WTC11 (cell line): ENCODE results near the gene PRR30.

Experiments
- ATF1 ChIP-seq: sonication (generic); formaldehyde crosslinking; IDR thresholded peaks from 2 replicates; pipeline ENCODE4 v1.8.1; 2023; ENCODE audit warnings: mild to moderate bottlenecking, moderate library complexity, missing genetic modification reagents
- CBFB ChIP-seq: sonication (generic); formaldehyde crosslinking; IDR thresholded peaks from 2 replicates; pipeline ENCODE4 v1.8.1; 2022; ENCODE audit warnings: mild to moderate bottlenecking, low read depth, missing genetic modification reagents
- CTCF ChIP-seq: fragments of 200-600 bp; IDR thresholded peaks from 2 replicates; pipeline ENCODE4 v1.8.0; 2022; ENCODE audit warnings: antibody characterized with exemption
- E2F1 ChIP-seq: sonication (generic); formaldehyde crosslinking; IDR thresholded peaks from 2 replicates; pipeline ENCODE4 v1.8.0; 2022; ENCODE audit warnings: mild to moderate bottlenecking, missing genetic modification reagents
- E2F4 ChIP-seq: sonication (generic); formaldehyde crosslinking; IDR thresholded peaks from 2 replicates; pipeline ENCODE4 v1.8.1; 2022; ENCODE audit warnings: low read depth, mild to moderate bottlenecking, moderate library complexity, missing genetic modification reagents, borderline replicate concordance
- GABPB1 ChIP-seq: sonication (generic); formaldehyde crosslinking; IDR thresholded peaks from 2 replicates; pipeline ENCODE4 v1.8.1; 2023; ENCODE audit warnings: mild to moderate bottlenecking, missing genetic modification reagents
- JUN ChIP-seq: sonication (generic); formaldehyde crosslinking; IDR thresholded peaks from 2 replicates; pipeline ENCODE4 v1.8.0; 2023; ENCODE audit warnings: mild to moderate bottlenecking, missing genetic modification reagents
- NFE2L1 ChIP-seq: sonication (generic); formaldehyde crosslinking; IDR thresholded peaks from 2 replicates; pipeline ENCODE4 v1.8.1; 2023; ENCODE audit warnings: missing genetic modification reagents
- SP1 ChIP-seq: sonication (generic); formaldehyde crosslinking; conservative IDR thresholded peaks from 2 replicates; pipeline ENCODE4 v1.8.1; 2022; ENCODE audit warnings: missing genetic modification reagents
- ZNF138 ChIP-seq: sonication (generic); formaldehyde crosslinking; conservative IDR thresholded peaks from 2 replicates; pipeline ENCODE4 v1.8.1; 2022; ENCODE audit warnings: mild to moderate bottlenecking, moderate library complexity, missing genetic modification reagents
- ZNF219 ChIP-seq: sonication (generic); formaldehyde crosslinking; IDR thresholded peaks from 2 replicates; pipeline ENCODE4 v1.8.0; 2023; ENCODE audit warnings: missing genetic modification reagents, mild to moderate bottlenecking, borderline replicate concordance

- no peak for TF ChIP-seq CTCF
- no peak for TF ChIP-seq GABPB1 (CRISPR knock-in tag)
- no peak for TF ChIP-seq JUN (CRISPR knock-in tag)
- TF ChIP-seq ATF1 (CRISPR knock-in tag), result no peak
- no peak for TF ChIP-seq NFE2L1 (CRISPR knock-in tag)
- TF ChIP-seq CBFB (CRISPR knock-in tag), result no peak
- no peak for TF ChIP-seq SP1 (CRISPR knock-in tag)
- TF ChIP-seq ZNF138, result no peak
- TF ChIP-seq ZNF219 (CRISPR knock-in tag), result no peak
- TF ChIP-seq E2F1, result no peak
- TF ChIP-seq E2F4 (CRISPR knock-in tag), result no peak
These were observed 47.2 kb downstream of the PRR30 start for GRCh38 chr2:27091746-27092695.
